ENCODE results near the gene MPDZ.

GRCh38 chr9:13143281-13143680 lies 136.2 kb downstream of the MPDZ start:
- TF ChIP-seq CTCF (optimal IDR thresholded peaks at IDR 0.05 in 1 of 3, IDR thresholded peaks at IDR 0.05 in 1 of 3, conservative IDR thresholded peaks at IDR 0.05 in 1 of 3; ENCODE audit: extremely low read depth in 1 of 3, insufficient read depth in 2 of 3, low read length in 3 of 3) (no peak), EZH2 (IDR thresholded peaks at IDR 0.05; ENCODE audit: low read length) (no peak)

Measured in keratinocyte (primary cell).